Upper lobe of left lung (tissue), 6 donors: ENCODE data around the gene WRNIP1. TPM values are rescaled to one million over a fixed set of nuclear protein-coding genes. Genes with fewer than 3 reads are reported as not detected.

Experiments used
- ATAC-seq, 2 donors: fragments of 200-7000 bp; cut with Tn5 transposase; one replicate each; pipeline ENCODE4 v1.9.1; 2022; ENCODE audit warnings: mild to moderate bottlenecking in 2 of 2, moderate library complexity in 2 of 2; ENCODE audit not compliant: low FRiP score in 2 of 2
- DNase-seq, 2 donors: peaks; one replicate each; pipeline ENCODE4 v3.0.0-alpha.2; 2019 to 2020
- H3K27ac ChIP-seq, 4 donors: fragments of 200-600 bp; sonication (generic); one replicate each; pipeline ENCODE4 v1.5.1; 2016 to 2019
- H3K27me3 ChIP-seq, 4 donors: fragments of 200-600 bp; sonication (generic); one replicate each; pipeline ENCODE4 v1.5.1; 2017 to 2019
- H3K36me3 ChIP-seq, 4 donors: fragments of 200-600 bp; sonication (generic); one replicate each; pipeline ENCODE4 v1.5.1; 2016 to 2019
- H3K4me1 ChIP-seq, 4 donors: fragments of 200-600 bp; sonication (generic); one replicate each; pipeline ENCODE4 v1.5.1; 2018 to 2019
- H3K4me3 ChIP-seq, 4 donors: fragments of 200-600 bp; sonication (generic); one replicate each; pipeline ENCODE4 v1.5.1; 2017 to 2019; ENCODE audit warnings: mild to moderate bottlenecking in 2 of 4, moderate library complexity in 1 of 4
- H3K9me3 ChIP-seq, 4 donors: fragments of 200-600 bp; sonication (generic); one replicate each; pipeline ENCODE4 v1.5.1; 2018 to 2019
- CTCF ChIP-seq, 6 experiments: fragments of 450-650 bp in 4 of 6; fragments of 200-600 bp in 2 of 6; sonication (generic) in 2 of 6; IDR thresholded peaks; one replicate each; pipeline ENCODE4 v1.5.1; 2016 to 2019; ENCODE audit warnings: antibody characterized with exemption in 6 of 6
- EP300 ChIP-seq, 4 donors: sonication (generic); formaldehyde crosslinking; IDR thresholded peaks; one replicate each; pipeline ENCODE4 v1.5.1; 2017; ENCODE audit warnings: antibody characterized with exemption in 4 of 4, control low read depth in 2 of 4
- POLR2A ChIP-seq, 4 donors: fragments of 450-650 bp; IDR thresholded peaks; one replicate each; pipeline ENCODE4 v1.5.1; 2016 to 2017; ENCODE audit warnings: antibody characterized with exemption in 4 of 4, mild to moderate bottlenecking in 2 of 4
- POLR2AphosphoS5 ChIP-seq, 2 donors: sonication (generic); formaldehyde crosslinking; IDR thresholded peaks; one replicate each; pipeline ENCODE4 v1.5.1; 2017; ENCODE audit warnings: antibody characterized with exemption in 2 of 2
- WGBS, 2 donors: methylation state at CpG; one replicate each; pipeline ENCODE4 v1.1.5; 2017 to 2018; 5-methylcytosine and 5-hydroxymethylcytosine counted together
- total RNA-seq, 6 donors: library from RNA; depleted of rRNA in 4 of 6; stranded (reverse); fragments of >200 nt in 4 of 6; gene quantifications; one replicate each; pipeline versions ENCODE4 v1.1.0 to v1.2.1, GENCODE V29; 2016 to 2021
- donor health status: DM: no; HTN: no; CAD: no; lungs with moderate emphysema.
- donor health status: DM: no; HTN: yes; CAD: no; lungs with severe emphysema.

WRNIP1 gene
- 100 to 1,000 TPM in 1 of 6 donors, 10 to 100 TPM in 5; 38.7 to 101 (median 59.2) TPM for total RNA-seq

GRCh38 chr6:2765166-2765895 lies at the start of gene WRNIP1:
TSS of gene WRNIP1 (plus strand) at chr6:2765393. CDS start at chr6:2765623, 230 bp downstream.
- ATAC-seq (peak; percentile 95 to 98), DNase-seq (peak; percentile 99 to 100)
- H3K36me3 ChIP-seq, result no peaks in the 10 kb centered on the region
- no peaks in the 10 kb centered on the region for H3K27me3 ChIP-seq
- H3K9me3 ChIP-seq, result no peaks in the 10 kb centered on the region
- H3K27ac ChIP-seq, result peak within 1 kb of the TSS; percentile 90 to 97 (median 94)
- 0 to 1% methylated on average over 24 to 42 of the region's 104 CpGs for WGBS, 2 donors
- H3K4me3 ChIP-seq, result peak within 1 kb of the TSS; percentile 77 to 96 (median 82)
- peak; percentile 82 to 93 for TF ChIP-seq POLR2AphosphoS5 (IDR thresholded peaks at IDR 0.05)
- peak in 3 of 4 donors; percentile 68 to 88 (median 83) for TF ChIP-seq POLR2A (IDR thresholded peaks at IDR 0.05)
- TF ChIP-seq EP300 (IDR thresholded peaks at IDR 0.05), result no peak
- peak; percentile 66 to 97 (median 95) for TF ChIP-seq CTCF (IDR thresholded peaks at IDR 0.05)
- peaks cover 27 to 45% (median 38%) of the 10 kb centered on the region in 4 donors for H3K4me1 ChIP-seq

GRCh38 chr6:2715737-2716136 lies 49.5 kb upstream of the WRNIP1 start:
- 88 to 89% methylated on average over 5 of the region's 5 CpGs for WGBS, 2 donors
- no peak overlapping the region for H3K27ac ChIP-seq

GRCh38 chr6:2716936-2717700 lies 48.1 kb upstream of the WRNIP1 start:
- TF ChIP-seq EP300 (IDR thresholded peaks at IDR 0.05) (no peak), POLR2A (IDR thresholded peaks at IDR 0.05) (no peak), CTCF (IDR thresholded peaks at IDR 0.05) (no peak), POLR2AphosphoS5 (IDR thresholded peaks at IDR 0.05) (no peak)
- no peaks in the 10 kb centered on the region for H3K36me3 ChIP-seq
- no peak for DNase-seq
- ATAC-seq, result no peak
- H3K27me3 ChIP-seq, result no peaks in the 10 kb centered on the region
- no peak overlapping the region for H3K4me3 ChIP-seq
- no peak overlapping the region for H3K27ac ChIP-seq
- no peaks in the 10 kb centered on the region for H3K9me3 ChIP-seq
- 82 to 88% methylated on average over 8 to 9 of the region's 9 CpGs for WGBS, 2 donors
- H3K4me1 ChIP-seq, result no peaks in the 10 kb centered on the region

More at GRCh38 chr6:2715737-2716136, 49.5 kb upstream of the WRNIP1 start:
- Histone ChIP-seq H3K4me3 (no peak overlapping the region), H3K27me3 (no peaks in the 10 kb centered on the region), H3K36me3 (no peaks in the 10 kb centered on the region), H3K9me3 (peaks cover 0 to 4% (median 1%) of the 10 kb centered on the region in 4 donors), H3K4me1 (no peaks in the 10 kb centered on the region)
- no peak for DNase-seq
- no peak for ATAC-seq
- TF ChIP-seq POLR2AphosphoS5 (IDR thresholded peaks at IDR 0.05) (no peak), CTCF (IDR thresholded peaks at IDR 0.05) (no peak), POLR2A (IDR thresholded peaks at IDR 0.05) (no peak), EP300 (IDR thresholded peaks at IDR 0.05) (no peak)

GRCh38 chr6:2718334-2719092 lies 46.7 kb upstream of the WRNIP1 start:
- 42 to 49% methylated on average over 6 of the region's 6 CpGs for WGBS, 2 donors
- H3K27ac ChIP-seq, result peak overlapping the region in 1 of 4 donors; percentile 49
- ATAC-seq (no peak), DNase-seq (no peak)
- H3K36me3 ChIP-seq, result no peaks in the 10 kb centered on the region
- no peaks in the 10 kb centered on the region for H3K9me3 ChIP-seq
- TF ChIP-seq POLR2AphosphoS5 (IDR thresholded peaks at IDR 0.05) (no peak), EP300 (IDR thresholded peaks at IDR 0.05) (no peak)
- no peaks in the 10 kb centered on the region for H3K27me3 ChIP-seq
- H3K4me3 ChIP-seq, result no peak overlapping the region
- H3K4me1 ChIP-seq, result no peaks in the 10 kb centered on the region

GRCh38 chr6:2719093-2719455 lies 46.1 kb upstream of the WRNIP1 start:
- Histone ChIP-seq H3K36me3 (no peaks in the 10 kb centered on the region), H3K27ac (no peak overlapping the region), H3K27me3 (no peaks in the 10 kb centered on the region), H3K4me1 (no peaks in the 10 kb centered on the region), H3K9me3 (no peaks in the 10 kb centered on the region), H3K4me3 (no peak overlapping the region)
- whole genome bisulfite sequencing, 2 donors, result 43 to 58% methylated on average over 2 of the region's 2 CpGs
- TF ChIP-seq POLR2A (IDR thresholded peaks at IDR 0.05), result no peak
- TF ChIP-seq POLR2AphosphoS5 (IDR thresholded peaks at IDR 0.05), result no peak
- TF ChIP-seq CTCF (IDR thresholded peaks at IDR 0.05), result no peak
- TF ChIP-seq EP300 (IDR thresholded peaks at IDR 0.05), result no peak
- DNase-seq (no peak), ATAC-seq (no peak)
